ENCODE measurements around the gene GOT2. TPM values are rescaled to one million over a fixed set of nuclear protein-coding genes. Genes with fewer than 3 reads are reported as not detected.

Gene GOT2
- total RNA-seq, 2 donors from 2014 or later: 106 to 128 TPM

GRCh38 chr16:58768145-58768544 is 34.0 kb upstream of the GOT2 start:
- Histone ChIP-seq H3K36me3 (ENCODE audit: control insufficient read depth, insufficient read depth, low read length) (no peaks in the 10 kb centered on the region), H3K27ac (ENCODE audit: low read depth, low read length) (no peak overlapping the region), H3K9ac (ENCODE audit: extremely low read depth, low read length, poor library complexity, severe bottlenecking) (no peak overlapping the region), H3K9me3 (ENCODE audit: control insufficient read depth, low read length) (no peaks in the 10 kb centered on the region), H3K4me3 (ENCODE audit: low read length) (no peak overlapping the region), H3K4me1 (ENCODE audit: control insufficient read depth, insufficient read depth, low read length) (peaks cover 10% of the 10 kb centered on the region), H3K27me3 (ENCODE audit: control insufficient read depth, insufficient read depth, low read length, poor library complexity, severe bottlenecking) (no peaks in the 10 kb centered on the region)
- Mint-ChIP-seq H3K4me3 (no peak overlapping the region), H3K9me3 (no peaks in the 10 kb centered on the region), H3K4me1 (peaks cover 10% of the 10 kb centered on the region), H3K27me3 (ENCODE audit: insufficient read depth) (peaks cover 5% of the 10 kb centered on the region), H3K36me3 (ENCODE audit: low read depth) (no peaks in the 10 kb centered on the region), H3K27ac (no peak overlapping the region)
- DNase-seq: no peak
- WGBS, 2 experiments (ENCODE audit: insufficient coverage in 1 of 2, insufficient read length in 1 of 2): 94 to 100% methylated on average over 2 of the region's 2 CpGs
- TF ChIP-seq CTCF (conservative IDR thresholded peaks at IDR 0.05): no peak

GRCh38 chr16:58767581-58767980 is 33.5 kb upstream of the GOT2 start:
- H3K4me3 Mint-ChIP-seq: no peak overlapping the region
- H3K27ac ChIP-seq (ENCODE audit: low read depth, low read length): no peak overlapping the region
- no peaks in the 10 kb centered on the region for H3K36me3 ChIP-seq (ENCODE audit: control insufficient read depth, insufficient read depth, low read length)
- peaks cover 10% of the 10 kb centered on the region for H3K4me1 ChIP-seq (ENCODE audit: control insufficient read depth, insufficient read depth, low read length)
- no peaks in the 10 kb centered on the region for H3K36me3 Mint-ChIP-seq (ENCODE audit: low read depth)
- H3K27ac Mint-ChIP-seq: no peak overlapping the region
- H3K9me3 Mint-ChIP-seq: no peaks in the 10 kb centered on the region
- TF ChIP-seq CTCF (conservative IDR thresholded peaks at IDR 0.05): no peak
- H3K9me3 ChIP-seq (ENCODE audit: control insufficient read depth, low read length): no peaks in the 10 kb centered on the region
- DNase-seq: no peak
- peaks cover 10% of the 10 kb centered on the region for H3K4me1 Mint-ChIP-seq
- H3K4me3 ChIP-seq (ENCODE audit: low read length): no peak overlapping the region
- WGBS, 2 experiments (ENCODE audit: insufficient coverage in 1 of 2, insufficient read length in 1 of 2): 88 to 100% methylated on average over 1 to 2 of the region's 2 CpGs
- H3K27me3 Mint-ChIP-seq (ENCODE audit: insufficient read depth): peaks cover 5% of the 10 kb centered on the region
- no peak overlapping the region for H3K9ac ChIP-seq (ENCODE audit: extremely low read depth, low read length, poor library complexity, severe bottlenecking)
- no peaks in the 10 kb centered on the region for H3K27me3 ChIP-seq (ENCODE audit: control insufficient read depth, insufficient read depth, low read length, poor library complexity, severe bottlenecking)

GRCh38 chr16:58756650-58757332 is 22.7 kb upstream of the GOT2 start:
- H3K27me3 Mint-ChIP-seq (ENCODE audit: insufficient read depth): peaks cover 4% of the 10 kb centered on the region
- H3K27ac Mint-ChIP-seq: no peak overlapping the region
- Histone ChIP-seq H3K4me1 (ENCODE audit: control insufficient read depth, insufficient read depth, low read length) (peaks cover 4% of the 10 kb centered on the region), H3K27me3 (ENCODE audit: control insufficient read depth, insufficient read depth, low read length, poor library complexity, severe bottlenecking) (no peaks in the 10 kb centered on the region), H3K9me3 (ENCODE audit: control insufficient read depth, low read length) (no peaks in the 10 kb centered on the region), H3K27ac (ENCODE audit: low read depth, low read length) (no peak overlapping the region), H3K36me3 (ENCODE audit: control insufficient read depth, insufficient read depth, low read length) (no peaks in the 10 kb centered on the region), H3K4me3 (ENCODE audit: low read length) (no peak overlapping the region), H3K9ac (ENCODE audit: extremely low read depth, low read length, poor library complexity, severe bottlenecking) (no peak overlapping the region)
- H3K4me1 Mint-ChIP-seq: peaks cover 10% of the 10 kb centered on the region
- H3K4me3 Mint-ChIP-seq: no peak overlapping the region
- no peaks in the 10 kb centered on the region for H3K9me3 Mint-ChIP-seq
- H3K36me3 Mint-ChIP-seq (ENCODE audit: low read depth): no peaks in the 10 kb centered on the region
- TF ChIP-seq CTCF (conservative IDR thresholded peaks at IDR 0.05): no peak
- no peak for DNase-seq
- 74 to 83% methylated on average over 1 to 7 of the region's 7 CpGs for WGBS, 2 experiments (ENCODE audit: insufficient coverage in 1 of 2, insufficient read length in 1 of 2)
